Mesenchymal stem cell (in vitro differentiated cells and primary cell): Measurements from ENCODE around the gene TTLL10.

Experiments used
- DNase-seq: peaks from one replicate; pipeline ENCODE4 v3.0.0-alpha.2; 2013
- H2AFZ ChIP-seq: one replicate; pipeline ENCODE4 v1.6.1; 2013; ENCODE audit warnings: low read depth, mild to moderate bottlenecking, control low read depth, inconsistent platforms, low read length, moderate library complexity
- H2AK5ac ChIP-seq: 2 replicates; pipeline ENCODE4 v1.6.1; 2013; ENCODE audit warnings: low read length, moderate library complexity, mild to moderate bottlenecking, inconsistent platforms; ENCODE audit not compliant: severe bottlenecking
- H2BK120ac ChIP-seq: one replicate; pipeline ENCODE4 v1.6.1; 2013; ENCODE audit warnings: low read depth, mild to moderate bottlenecking, inconsistent platforms, low read length, moderate library complexity
- H2BK12ac ChIP-seq, 2 experiments: one replicate each; pipeline ENCODE4 v1.6.1; 2013; ENCODE audit warnings: inconsistent platforms in 2 of 2, low read length in 2 of 2, mild to moderate bottlenecking in 2 of 2, moderate library complexity in 2 of 2, control low read depth in 1 of 2
- H2BK15ac ChIP-seq: one replicate; pipeline ENCODE4 v1.6.1; 2013; ENCODE audit warnings: mild to moderate bottlenecking, low read depth, inconsistent platforms; ENCODE audit not compliant: poor library complexity, severe bottlenecking
- H2BK5ac ChIP-seq: 2 replicates; pipeline ENCODE4 v1.6.1; 2013; ENCODE audit warnings: low read depth, mild to moderate bottlenecking, low read length, control low read depth, inconsistent platforms; ENCODE audit not compliant: poor library complexity, severe bottlenecking
- H3K14ac ChIP-seq, 2 experiments: one replicate each; pipeline ENCODE4 v1.6.1; 2013; ENCODE audit warnings: inconsistent platforms in 2 of 2, low read length in 2 of 2, control low read depth in 1 of 2, mild to moderate bottlenecking in 1 of 2, moderate library complexity in 1 of 2
- H3K18ac ChIP-seq, 2 experiments: one replicate each; pipeline ENCODE4 v1.6.1; 2013; ENCODE audit warnings: inconsistent platforms in 2 of 2, low read length in 2 of 2, control low read depth in 1 of 2, low read depth in 1 of 2, mild to moderate bottlenecking in 1 of 2
- H3K23ac ChIP-seq, 2 experiments: one replicate each; pipeline ENCODE4 v1.6.1; 2013; ENCODE audit warnings: inconsistent platforms in 2 of 2, low read length in 2 of 2, mild to moderate bottlenecking in 2 of 2, moderate library complexity in 2 of 2, control low read depth in 1 of 2
- H3K27ac ChIP-seq: 2 replicates; pipeline ENCODE4 v1.5.1; 2013; ENCODE audit warnings: mild to moderate bottlenecking, moderate library complexity, low read length, control low read depth, inconsistent platforms; ENCODE audit not compliant: poor library complexity, severe bottlenecking
- H3K27me3 ChIP-seq, 2 experiments: 2 replicates each; pipeline versions ENCODE4 v1.6.1 to v1.7.0; 2013; ENCODE audit warnings: low read length in 2 of 2, mild to moderate bottlenecking in 2 of 2, moderate library complexity in 2 of 2, control low read depth in 1 of 2, inconsistent platforms in 1 of 2; ENCODE audit not compliant: control insufficient read depth in 1 of 2, insufficient read depth in 1 of 2
- H3K36me3 ChIP-seq, 2 experiments: 2 replicates each; pipeline versions ENCODE4 v1.6.1 to v1.7.0; 2013; ENCODE audit warnings: low read length in 2 of 2, control low read depth in 1 of 2, inconsistent platforms in 1 of 2, low read depth in 1 of 2, mild to moderate bottlenecking in 1 of 2; ENCODE audit not compliant: insufficient read depth in 2 of 2, control insufficient read depth in 1 of 2
- H3K4ac ChIP-seq, 2 experiments: one replicate each; pipeline ENCODE4 v1.6.1; 2013; ENCODE audit warnings: inconsistent platforms in 2 of 2, low read length in 2 of 2, mild to moderate bottlenecking in 2 of 2, moderate library complexity in 2 of 2, control low read depth in 1 of 2, low read depth in 1 of 2
- H3K4me1 ChIP-seq: 2 replicates; pipeline ENCODE4 v1.6.1; 2013; ENCODE audit warnings: low read depth, low read length, control low read depth; ENCODE audit not compliant: control insufficient read depth, insufficient read depth
- H3K4me2 ChIP-seq: 2 replicates; pipeline ENCODE4 v1.6.1; 2013; ENCODE audit warnings: low read length, mild to moderate bottlenecking, inconsistent platforms; ENCODE audit not compliant: poor library complexity, severe bottlenecking
- H3K4me3 ChIP-seq, 2 experiments: 2 replicates each; pipeline versions ENCODE4 v1.5.1 to v1.7.0; 2013; ENCODE audit warnings: low read length in 2 of 2, mild to moderate bottlenecking in 2 of 2, control low read depth in 1 of 2, low read depth in 1 of 2; ENCODE audit not compliant: insufficient read depth in 1 of 2
- H3K79me1 ChIP-seq: replicated peaks from 2 replicates; pipeline ENCODE4 v1.6.1; 2013; ENCODE audit warnings: mild to moderate bottlenecking, control low read depth, low read length, inconsistent platforms; ENCODE audit not compliant: poor library complexity, severe bottlenecking
- H3K9ac ChIP-seq: 2 replicates; pipeline ENCODE4 v1.7.0; 2013; ENCODE audit warnings: mild to moderate bottlenecking, low read length, moderate library complexity
- H3K9me3 ChIP-seq: 2 replicates; pipeline ENCODE4 v1.7.0; 2013; ENCODE audit warnings: mild to moderate bottlenecking, low read length; ENCODE audit not compliant: control insufficient read depth
- H4K8ac ChIP-seq: one replicate; pipeline ENCODE4 v1.6.1; 2013; ENCODE audit warnings: inconsistent platforms, mild to moderate bottlenecking, low read length, moderate library complexity
- H4K91ac ChIP-seq: one replicate; pipeline ENCODE4 v1.6.1; 2013; ENCODE audit warnings: mild to moderate bottlenecking, low read length, inconsistent platforms
- WGBS: methylation state at CpG from one replicate; pipeline ENCODE4 v1.1.7; 2013; ENCODE audit warnings: mixed read lengths; 5-methylcytosine and 5-hydroxymethylcytosine counted together

TTLL10 gene

DNA sequence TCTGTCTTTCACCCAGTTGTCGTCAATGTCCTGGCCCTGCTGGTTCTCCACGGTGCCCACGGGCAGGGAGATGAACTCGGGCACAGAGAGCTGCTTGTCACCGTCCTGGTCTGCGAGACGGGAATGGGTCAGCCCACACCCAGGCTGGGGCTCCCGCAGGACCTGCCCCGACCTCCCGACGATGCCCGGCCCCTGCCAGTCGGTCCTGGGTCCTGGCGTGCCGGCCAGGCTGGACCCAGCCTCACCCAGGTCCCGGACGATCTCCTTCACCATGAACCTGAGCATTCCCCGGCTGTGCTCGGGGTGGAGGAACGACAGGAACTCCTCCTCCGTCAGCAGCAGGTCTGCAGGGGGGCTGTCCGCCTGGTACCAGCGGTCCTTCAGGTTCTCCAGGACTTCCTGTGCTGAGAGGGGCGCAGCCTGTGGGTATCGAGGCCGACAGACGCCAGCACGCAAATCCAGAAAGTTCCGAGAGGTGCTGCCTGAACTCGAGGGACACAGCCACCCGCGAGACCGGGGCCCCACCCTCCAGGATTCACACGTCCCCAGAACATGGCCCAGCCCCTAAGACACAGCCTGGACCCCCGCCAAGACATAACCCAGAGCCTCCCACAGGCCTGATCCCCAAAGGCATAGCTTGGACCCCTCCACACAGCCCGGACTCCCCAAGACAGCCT is 45.0 kb downstream of the TTLL10 start:
- Histone ChIP-seq H3K4me3 (no peak overlapping the region), H3K4ac (no peak overlapping the region), H3K18ac (no peak overlapping the region), H2AK5ac (peak overlapping the region; percentile 6), H3K14ac (no peak overlapping the region), H2BK120ac (no peak overlapping the region), H3K4me2 (no peak overlapping the region), H3K27me3 (no peaks in the 10 kb centered on the region), H2BK15ac (peak overlapping the region; percentile 74), H4K91ac (no peak overlapping the region), H2AFZ (no peak overlapping the region), H3K79me1 (peaks cover 43% of the 10 kb centered on the region), H3K4me1 (peaks cover 55% of the 10 kb centered on the region), H3K36me3 (peaks cover 64 to 90% of the 10 kb centered on the region in 2 experiments), H3K27ac (no peak overlapping the region), H3K23ac (no peak overlapping the region), H3K9me3 (no peaks in the 10 kb centered on the region), H4K8ac (no peak overlapping the region), H2BK12ac (no peak overlapping the region), H2BK5ac (no peak overlapping the region), H3K9ac (no peak overlapping the region)
- no peak for DNase-seq
- 97% methylated on average over 36 of the region's 36 CpGs for WGBS

DNA sequence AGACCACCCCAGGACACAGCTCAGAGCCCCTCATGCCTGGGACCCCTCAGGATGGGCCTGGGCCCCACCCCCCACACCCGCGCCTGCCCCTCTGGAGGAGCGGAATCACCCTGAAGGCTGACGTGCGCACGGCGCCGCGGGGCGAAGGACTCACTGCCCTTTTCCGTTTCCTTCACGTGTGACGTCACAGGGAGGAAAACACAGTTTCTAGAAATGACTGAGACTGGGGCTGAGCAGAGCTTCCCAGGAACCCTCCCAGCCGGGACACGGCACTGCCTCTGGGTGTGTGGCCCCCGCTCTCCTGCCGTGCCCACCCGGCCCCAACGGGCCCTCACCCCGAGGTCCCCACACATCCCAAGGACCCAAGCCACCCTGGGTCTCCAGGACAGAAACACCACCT is 45.7 kb downstream of the TTLL10 start:
- no peaks in the 10 kb centered on the region for H3K9me3 ChIP-seq
- H3K4ac ChIP-seq: no peak overlapping the region
- H3K14ac ChIP-seq: no peak overlapping the region
- no peak overlapping the region for H3K4me2 ChIP-seq
- no peak for DNase-seq
- H3K4me1 ChIP-seq: peaks cover 49% of the 10 kb centered on the region
- H4K8ac ChIP-seq: no peak overlapping the region
- no peak overlapping the region for H2BK120ac ChIP-seq
- no peak overlapping the region for H4K91ac ChIP-seq
- no peak overlapping the region for H3K9ac ChIP-seq
- no peak overlapping the region for H2BK5ac ChIP-seq
- H2AK5ac ChIP-seq: no peak overlapping the region
- H2AFZ ChIP-seq: no peak overlapping the region
- WGBS: 98% methylated on average over 20 of the region's 20 CpGs
- no peak overlapping the region for H3K27ac ChIP-seq
- H2BK15ac ChIP-seq: no peak overlapping the region
- H3K79me1 ChIP-seq: peaks cover 45% of the 10 kb centered on the region
- no peak overlapping the region for H3K4me3 ChIP-seq
- H3K18ac ChIP-seq: no peak overlapping the region
- no peaks in the 10 kb centered on the region for H3K27me3 ChIP-seq
- no peak overlapping the region for H3K23ac ChIP-seq
- peaks cover 64 to 93% of the 10 kb centered on the region in 2 experiments for H3K36me3 ChIP-seq
- no peak overlapping the region for H2BK12ac ChIP-seq

DNA sequence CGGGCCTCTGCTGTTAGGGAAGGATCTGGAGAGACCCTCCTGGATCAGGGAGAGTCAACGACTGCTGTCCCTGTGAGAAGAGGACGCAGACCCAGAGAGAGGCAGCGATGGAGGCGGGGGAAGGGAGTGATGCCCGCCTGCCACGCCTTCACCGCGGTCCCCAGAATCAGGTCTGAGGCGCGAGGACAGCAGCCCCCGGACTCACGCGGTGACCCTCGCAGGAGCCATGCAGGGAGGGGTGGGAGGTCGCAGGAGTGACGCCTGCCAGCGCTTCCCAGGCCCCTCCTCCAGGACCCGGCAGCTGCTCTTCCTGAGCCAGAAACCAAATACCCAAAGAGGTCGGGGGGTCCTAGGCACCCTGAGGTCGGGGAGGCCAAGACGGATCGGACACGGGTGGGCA is 46.5 kb downstream of the TTLL10 start:
- H2AFZ ChIP-seq: no peak overlapping the region
- H4K8ac ChIP-seq: no peak overlapping the region
- H3K23ac ChIP-seq: no peak overlapping the region
- no peaks in the 10 kb centered on the region for H3K9me3 ChIP-seq
- H3K27ac ChIP-seq: no peak overlapping the region
- H2BK120ac ChIP-seq: no peak overlapping the region
- peaks cover 54% of the 10 kb centered on the region for H3K79me1 ChIP-seq
- H2AK5ac ChIP-seq: no peak overlapping the region
- no peak overlapping the region for H3K4me3 ChIP-seq
- no peak overlapping the region for H2BK15ac ChIP-seq
- H2BK5ac ChIP-seq: no peak overlapping the region
- no peak for DNase-seq
- no peak overlapping the region for H3K14ac ChIP-seq
- no peaks in the 10 kb centered on the region for H3K27me3 ChIP-seq
- 96% methylated on average over 24 of the region's 24 CpGs for WGBS
- no peak overlapping the region for H3K4me2 ChIP-seq
- peaks cover 72 to 99% of the 10 kb centered on the region in 2 experiments for H3K36me3 ChIP-seq
- no peak overlapping the region for H3K9ac ChIP-seq
- no peak overlapping the region for H3K4ac ChIP-seq
- no peak overlapping the region for H2BK12ac ChIP-seq
- H3K4me1 ChIP-seq: peaks cover 41% of the 10 kb centered on the region
- no peak overlapping the region for H3K18ac ChIP-seq
- H4K91ac ChIP-seq: no peak overlapping the region

DNA sequence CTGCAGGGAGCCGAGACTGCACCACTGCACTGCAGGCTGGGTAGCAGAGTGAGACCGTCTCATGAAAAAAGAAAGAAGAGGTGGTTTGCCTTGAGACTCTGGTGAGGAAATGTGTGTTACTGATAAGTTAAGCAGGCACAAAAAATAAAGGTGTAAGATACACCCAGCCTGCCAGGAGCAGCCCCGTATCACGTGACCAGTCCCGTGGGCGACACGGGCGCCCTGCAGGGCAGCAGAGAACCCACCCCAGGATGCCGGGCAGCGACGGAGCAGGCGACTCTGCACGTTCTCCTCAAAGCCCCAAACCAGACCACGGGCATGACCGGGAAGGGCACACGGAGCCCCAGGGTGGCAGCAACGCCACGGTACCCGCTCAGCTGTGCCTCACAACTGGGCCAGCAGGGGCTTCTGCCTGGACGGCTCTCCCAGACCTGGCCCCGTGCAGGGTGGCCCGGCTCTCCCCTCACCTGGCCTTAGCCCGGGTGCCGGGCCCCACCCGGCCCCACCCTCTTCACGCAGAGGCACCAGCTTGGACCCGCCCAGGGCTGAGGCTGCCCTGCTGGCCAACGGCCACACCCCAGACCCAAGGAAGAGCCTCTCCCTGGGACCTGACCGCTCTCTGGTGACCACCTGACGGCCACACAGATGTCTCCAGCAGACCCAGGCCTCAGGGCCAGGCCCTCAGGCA is 48.4 kb downstream of the TTLL10 start:
- Histone ChIP-seq H3K14ac (no peak overlapping the region), H2BK12ac (no peak overlapping the region), H3K4ac (no peak overlapping the region), H3K4me3 (no peak overlapping the region), H4K8ac (no peak overlapping the region), H2BK15ac (no peak overlapping the region), H4K91ac (no peak overlapping the region), H3K4me2 (no peak overlapping the region), H3K27ac (no peak overlapping the region), H3K79me1 (peaks cover 52% of the 10 kb centered on the region), H3K9me3 (no peaks in the 10 kb centered on the region), H3K4me1 (peaks cover 30% of the 10 kb centered on the region), H2BK5ac (no peak overlapping the region), H2AFZ (no peak overlapping the region), H3K36me3 (peaks cover 75 to 99% of the 10 kb centered on the region in 2 experiments), H3K9ac (no peak overlapping the region), H2AK5ac (no peak overlapping the region), H2BK120ac (no peak overlapping the region), H3K27me3 (no peaks in the 10 kb centered on the region), H3K18ac (no peak overlapping the region), H3K23ac (no peak overlapping the region)
- no peak for DNase-seq
- whole genome bisulfite sequencing: 96% methylated on average over 30 of the region's 30 CpGs
